ENCODE measurements around the gene SMCO4. TPM values are rescaled to one million over a fixed set of nuclear protein-coding genes. Genes with fewer than 3 reads are reported as not detected.

The SMCO4 gene
- total RNA-seq, 1 donor from 2014 or later, result 24.0 TPM

- H3K27ac Mint-ChIP-seq (ENCODE audit: unreplicated experiment), result no peak overlapping the region
- no peak for DNase-seq (ENCODE audit: low spot score)
- no peaks in the 10 kb centered on the region for H3K9me3 Mint-ChIP-seq (ENCODE audit: low read depth)
- no peak for TF ChIP-seq CTCF (IDR thresholded peaks at IDR 0.05)
- H3K27me3 Mint-ChIP-seq (ENCODE audit: low read depth), result peaks cover 12% of the 10 kb centered on the region
- no peaks in the 10 kb centered on the region for H3K36me3 Mint-ChIP-seq (ENCODE audit: low read depth)
- no peak overlapping the region for H3K4me3 Mint-ChIP-seq (ENCODE audit: unreplicated experiment)
- peaks cover 5% of the 10 kb centered on the region for H3K4me1 Mint-ChIP-seq (ENCODE audit: low read depth)
Observed at GRCh38 chr11:93547773-93548172, 4.6 kb upstream of the SMCO4 start.

- TF ChIP-seq CTCF (IDR thresholded peaks at IDR 0.05), result no peak
- H3K27ac Mint-ChIP-seq (ENCODE audit: unreplicated experiment), result no peak overlapping the region
- no peak overlapping the region for H3K4me3 Mint-ChIP-seq (ENCODE audit: unreplicated experiment)
- H3K4me1 Mint-ChIP-seq (ENCODE audit: low read depth), result peaks cover 8% of the 10 kb centered on the region
- no peaks in the 10 kb centered on the region for H3K9me3 Mint-ChIP-seq (ENCODE audit: low read depth)
- peaks cover 12% of the 10 kb centered on the region for H3K27me3 Mint-ChIP-seq (ENCODE audit: low read depth)
- DNase-seq (ENCODE audit: low spot score), result no peak
- H3K36me3 Mint-ChIP-seq (ENCODE audit: low read depth), result no peaks in the 10 kb centered on the region
Observed at GRCh38 chr11:93547028-93547427, 3.8 kb upstream of the SMCO4 start.

GRCh38 chr11:93545566-93545965 lies 2.4 kb upstream of the SMCO4 start:
- peaks cover 21% of the 10 kb centered on the region for H3K4me1 Mint-ChIP-seq (ENCODE audit: low read depth)
- no peak overlapping the region for H3K27ac Mint-ChIP-seq (ENCODE audit: unreplicated experiment)
- H3K9me3 Mint-ChIP-seq (ENCODE audit: low read depth), result no peaks in the 10 kb centered on the region
- no peak for DNase-seq (ENCODE audit: low spot score)
- no peak overlapping the region for H3K4me3 Mint-ChIP-seq (ENCODE audit: unreplicated experiment)
- no peak for TF ChIP-seq CTCF (IDR thresholded peaks at IDR 0.05)
- H3K27me3 Mint-ChIP-seq (ENCODE audit: low read depth), result peaks cover 3% of the 10 kb centered on the region
- H3K36me3 Mint-ChIP-seq (ENCODE audit: low read depth), result no peaks in the 10 kb centered on the region

- Mint-ChIP-seq H3K27ac (ENCODE audit: unreplicated experiment) (peak overlapping the region; percentile 89), H3K4me3 (ENCODE audit: unreplicated experiment) (peak overlapping the region; percentile 84), H3K36me3 (ENCODE audit: low read depth) (no peaks in the 10 kb centered on the region), H3K27me3 (ENCODE audit: low read depth) (peaks cover 1% of the 10 kb centered on the region), H3K9me3 (ENCODE audit: low read depth) (no peaks in the 10 kb centered on the region), H3K4me1 (ENCODE audit: low read depth) (peaks cover 34% of the 10 kb centered on the region)
- DNase-seq (ENCODE audit: low spot score), result no peak
- no peak for TF ChIP-seq CTCF (IDR thresholded peaks at IDR 0.05)
Observed at GRCh38 chr11:93542811-93543229, 371 bp downstream of the SMCO4 start.

- Mint-ChIP-seq H3K36me3 (ENCODE audit: low read depth) (no peaks in the 10 kb centered on the region), H3K4me3 (ENCODE audit: unreplicated experiment) (peak overlapping the region; percentile 84), H3K9me3 (ENCODE audit: low read depth) (no peaks in the 10 kb centered on the region), H3K27me3 (ENCODE audit: low read depth) (no peaks in the 10 kb centered on the region), H3K4me1 (ENCODE audit: low read depth) (peaks cover 39% of the 10 kb centered on the region), H3K27ac (ENCODE audit: unreplicated experiment) (peak overlapping the region; percentile 89)
- DNase-seq (ENCODE audit: low spot score), result no peak
- TF ChIP-seq CTCF (IDR thresholded peaks at IDR 0.05), result no peak
Observed at GRCh38 chr11:93541884-93542810, 1.0 kb downstream of the SMCO4 start.

All from chondrocyte (in vitro differentiated cells).